Endothelial cell of umbilical vein (primary cell): ENCODE results near the gene UNC119. TPM values are rescaled to one million over a fixed set of nuclear protein-coding genes. Genes with fewer than 3 reads are reported as not detected.

Experiments
- BruUV-seq: library from RNA; stranded (reverse); fragments of 400-500 nt; replicated peaks from 2 replicates; lab custom pipeline; 2021; lab: Mats Ljungman, UMichigan
- CTCF ChIA-PET: fragments of 300-600, 350-600 bp; sonication (Branson Sonifier 250); formaldehyde crosslinking; loops from one replicate; lab custom pipeline; 2021; ENCODE audit warnings: antibody characterized with exemption, inconsistent platforms; lab: Charles Lee
- POLR2A ChIA-PET: fragments of 300-600, 350-600 bp; sonication (Branson Sonifier 250); formaldehyde crosslinking; loops from one replicate; lab custom pipeline; 2021; ENCODE audit warnings: antibody characterized with exemption, inconsistent platforms; lab: Charles Lee
- DNase-seq: peaks from one replicate; pipeline ENCODE4 v3.0.0-alpha.2; 2011; ENCODE audit warnings: low read depth, low spot score
- FAIRE-seq: peaks from 2 replicates; lab custom pipeline; 2011; peaks lifted over from hg19 to GRCh38; lab: Jason Lieb, UNC
- H2AFZ ChIP-seq: 2 replicates; pipeline ENCODE4 v1.6.0; 2012; ENCODE audit warnings: low read depth, low read length, control low read depth, inconsistent platforms
- H3K27ac ChIP-seq: 2 replicates; pipeline ENCODE4 v1.5.1; 2011; ENCODE audit warnings: low read depth, mild to moderate bottlenecking, control low read depth, low read length, moderate library complexity; ENCODE audit not compliant: insufficient read depth
- H3K27me3 ChIP-seq, 2 experiments: 2 replicates each; pipeline versions ENCODE4 v1.6.0 to v1.6.1; 2011; ENCODE audit warnings: low read length in 2 of 2, mixed read lengths in 1 of 2; ENCODE audit not compliant: control insufficient read depth in 2 of 2, insufficient read depth in 2 of 2
- H3K36me3 ChIP-seq, 2 experiments: 2 replicates in 1 of 2; 3 replicates in 1 of 2; pipeline ENCODE4 v1.5.1; 2011; ENCODE audit warnings: low read length in 2 of 2, mild to moderate bottlenecking in 1 of 2, moderate library complexity in 1 of 2; ENCODE audit not compliant: control insufficient read depth in 2 of 2, insufficient read depth in 2 of 2; ENCODE audit errors: extremely low read depth in 1 of 2
- H3K4me1 ChIP-seq: 3 replicates; pipeline ENCODE4 v1.5.1; 2011; ENCODE audit warnings: mild to moderate bottlenecking, low read length; ENCODE audit not compliant: control insufficient read depth, insufficient read depth; ENCODE audit errors: extremely low read depth
- H3K4me2 ChIP-seq: 2 replicates; pipeline ENCODE4 v1.6.1; 2011; ENCODE audit warnings: low read length, control low read depth, mixed read lengths; ENCODE audit not compliant: insufficient read depth
- H3K4me3 ChIP-seq, 3 experiments: fragments of 200-600 bp in 1 of 3; sonication (generic), shearing (Covaris generic) in 1 of 3; replicated peaks in 1 of 3; 2 replicates each; pipeline ENCODE4 v1.5.1; 2011 to 2016; ENCODE audit warnings: control low read depth in 3 of 3, low read length in 3 of 3, mild to moderate bottlenecking in 2 of 3, inconsistent platforms in 1 of 3, low read depth in 1 of 3, moderate library complexity in 1 of 3; ENCODE audit not compliant: insufficient read depth in 1 of 3
- H3K79me2 ChIP-seq: 2 replicates; pipeline ENCODE4 v1.6.0; 2012; ENCODE audit warnings: low read length, inconsistent platforms; ENCODE audit not compliant: control insufficient read depth, insufficient read depth
- H3K9ac ChIP-seq: replicated peaks from 2 replicates; pipeline ENCODE3; 2011; ENCODE audit warnings: low read length, control low read depth; ENCODE audit not compliant: insufficient read depth; ENCODE audit errors: extremely low read depth
- H3K9me1 ChIP-seq: replicated peaks from 3 replicates; pipeline ENCODE4 v1.6.0; 2011; ENCODE audit warnings: mild to moderate bottlenecking, low read length; ENCODE audit not compliant: control insufficient read depth, insufficient read depth; ENCODE audit errors: extremely low read depth
- H3K9me3 ChIP-seq: replicated peaks from 2 replicates; pipeline ENCODE4 v1.5.1; 2012; ENCODE audit warnings: low read length, inconsistent platforms; ENCODE audit not compliant: control insufficient read depth, insufficient read depth
- H4K20me1 ChIP-seq: replicated peaks from 2 replicates; pipeline ENCODE3; 2011; ENCODE audit warnings: mild to moderate bottlenecking, low read length; ENCODE audit not compliant: control insufficient read depth, insufficient read depth; ENCODE audit errors: extremely low read depth
- EZH2 ChIP-seq: IDR thresholded peaks from 2 replicates; pipeline ENCODE4 v1.6.1; 2012; ENCODE audit warnings: borderline replicate concordance, low read depth, mild to moderate bottlenecking, moderate library complexity, low read length, inconsistent platforms; ENCODE audit not compliant: severe bottlenecking
- FOS ChIP-seq: IDR thresholded peaks from 2 replicates; pipeline ENCODE4 v1.6.1; 2011; ENCODE audit warnings: mild to moderate bottlenecking, low read length, moderate library complexity, borderline replicate concordance; ENCODE audit not compliant: insufficient read depth
- GATA2 ChIP-seq: IDR thresholded peaks from 2 replicates; pipeline ENCODE4 v1.7.0; 2011; ENCODE audit warnings: low read depth, mild to moderate bottlenecking, moderate library complexity, mixed read lengths, low read length; ENCODE audit not compliant: insufficient read length, insufficient read depth
- JUN ChIP-seq: IDR thresholded peaks from 2 replicates; pipeline ENCODE4 v1.6.1; 2011; ENCODE audit warnings: borderline replicate concordance, low read depth; ENCODE audit not compliant: insufficient read length, insufficient read depth
- MYC ChIP-seq: IDR thresholded peaks from one replicate; pipeline ENCODE4 v1.6.1; 2011; ENCODE audit warnings: mild to moderate bottlenecking, low read depth, low read length
- POLR2A ChIP-seq: IDR thresholded peaks from 2 replicates; pipeline ENCODE4 v1.6.1; 2012; ENCODE audit warnings: low read depth, mild to moderate bottlenecking, control low read depth, low read length
- POLR2AphosphoS5 ChIP-seq: IDR thresholded peaks from 2 replicates; pipeline ENCODE4 v1.6.1; 2012; ENCODE audit warnings: low read depth, mild to moderate bottlenecking, control low read depth, low read length, moderate library complexity; ENCODE audit not compliant: insufficient read depth
- dilution Hi-C: fragments of 300-500 bp; cut with MboI; formaldehyde crosslinking; loops from one replicate; pipeline ENCODE4 v1.15.0; 2019; ENCODE audit warnings: low sequenced_read_pairs; ENCODE audit not compliant: extremely low pct_ligation_motif_present
- intact Hi-C: fragments of 100-400 bp; cut with micrococcal nuclease; formaldehyde crosslinking; loops from one replicate; pipeline ENCODE4 v1.10.0; 2022
- polyA plus RNA-seq, 4 experiments: library from polyadenylated mRNA; depleted of rRNA in 3 of 4; stranded (reverse) in 3 of 4; unstranded in 1 of 4; fragments of >200 nt; gene quantifications; 2 replicates each; pipeline versions ENCODE4 v1.2.1 to v1.2.3, GENCODE V29; 2011 to 2012; ENCODE audit warnings: missing spikeins in 1 of 4
- total RNA-seq: library from RNA; stranded (reverse); gene quantifications from 2 replicates; pipeline ENCODE4 v1.2.3, GENCODE V29; 2021
- TF ChIP-seq, protein P1 (sequence below), 2 donors: IDR thresholded peaks; 1 replicate in 1 of 2; 2 replicates in 1 of 2; pipeline ENCODE4 v1.5.1; 2011; ENCODE audit warnings: low read length in 2 of 2, mild to moderate bottlenecking in 2 of 2, moderate library complexity in 2 of 2, control low read depth in 1 of 2, inconsistent platforms in 1 of 2, low read depth in 1 of 2; ENCODE audit not compliant: insufficient read depth in 1 of 2; ENCODE audit errors: extremely low read depth in 1 of 2
- TF ChIP-seq, protein P2 (sequence below): IDR thresholded peaks from 2 replicates; pipeline ENCODE4 v1.6.1; 2011; ENCODE audit not compliant: insufficient read depth, insufficient read length

UNC119 gene
- total and polyA plus RNA-seq, 2 donors (not counting 3 experiments of a cell fraction or from before 2014, with no cell fraction given), result 26.3 to 67.8 TPM

DNA sequence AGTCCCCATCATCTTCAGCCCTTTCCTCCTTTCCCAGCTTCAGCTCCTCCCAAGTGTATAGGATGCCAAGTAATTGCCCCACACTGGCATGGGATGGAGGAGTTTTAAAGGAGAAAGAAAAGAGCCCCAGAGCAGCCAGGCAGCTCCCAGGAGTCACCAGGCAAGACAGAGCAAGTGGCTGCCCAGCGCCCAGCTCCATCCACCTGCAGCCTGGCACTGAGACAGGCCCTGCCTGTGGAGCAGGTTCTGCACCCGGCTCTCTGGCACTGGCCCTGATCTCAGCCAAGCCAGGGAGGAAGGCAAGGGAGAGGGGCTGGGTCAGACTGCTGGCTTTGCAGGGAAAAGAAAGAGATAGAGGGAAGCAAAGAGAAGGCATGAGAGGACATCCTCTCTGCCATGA lies 24.6 kb downstream of the UNC119 start:
- no peaks in the 10 kb centered on the region for H4K20me1 ChIP-seq
- ChIA-PET POLR2A (no interaction called here), CTCF (interaction anchor here (1.0 kb wide), 1 partner anchor 62 kb away, joined by 3 read pairs; no protein-coding TSS in a partner anchor)
- H3K27me3 ChIP-seq, result no peaks in the 10 kb centered on the region
- H3K9me1 ChIP-seq, result no peaks in the 10 kb centered on the region
- FAIRE-seq (no peak), DNase-seq (no peak)
- H3K9ac ChIP-seq, result no peak overlapping the region
- intact Hi-C loops, result no loop called here
- H3K9me3 ChIP-seq, result no peaks in the 10 kb centered on the region
- dilution Hi-C loops, result no loop called here
- BruUV-seq, result no TSS peak
- H3K4me3 ChIP-seq, result no peak overlapping the region
- H3K27ac ChIP-seq, result no peak overlapping the region
- no peak overlapping the region for H2AFZ ChIP-seq
- H3K4me1 ChIP-seq, result no peaks in the 10 kb centered on the region
- no peaks in the 10 kb centered on the region for H3K79me2 ChIP-seq
- no peak overlapping the region for H3K4me2 ChIP-seq
- H3K36me3 ChIP-seq, result no peaks in the 10 kb centered on the region
- TF ChIP-seq MYC (no peak), POLR2AphosphoS5 (no peak), JUN (no peak), POLR2A (no peak), GATA2 (no peak), FOS (no peak), EZH2 (no peak)
- TF ChIP-seq, protein P1, sequence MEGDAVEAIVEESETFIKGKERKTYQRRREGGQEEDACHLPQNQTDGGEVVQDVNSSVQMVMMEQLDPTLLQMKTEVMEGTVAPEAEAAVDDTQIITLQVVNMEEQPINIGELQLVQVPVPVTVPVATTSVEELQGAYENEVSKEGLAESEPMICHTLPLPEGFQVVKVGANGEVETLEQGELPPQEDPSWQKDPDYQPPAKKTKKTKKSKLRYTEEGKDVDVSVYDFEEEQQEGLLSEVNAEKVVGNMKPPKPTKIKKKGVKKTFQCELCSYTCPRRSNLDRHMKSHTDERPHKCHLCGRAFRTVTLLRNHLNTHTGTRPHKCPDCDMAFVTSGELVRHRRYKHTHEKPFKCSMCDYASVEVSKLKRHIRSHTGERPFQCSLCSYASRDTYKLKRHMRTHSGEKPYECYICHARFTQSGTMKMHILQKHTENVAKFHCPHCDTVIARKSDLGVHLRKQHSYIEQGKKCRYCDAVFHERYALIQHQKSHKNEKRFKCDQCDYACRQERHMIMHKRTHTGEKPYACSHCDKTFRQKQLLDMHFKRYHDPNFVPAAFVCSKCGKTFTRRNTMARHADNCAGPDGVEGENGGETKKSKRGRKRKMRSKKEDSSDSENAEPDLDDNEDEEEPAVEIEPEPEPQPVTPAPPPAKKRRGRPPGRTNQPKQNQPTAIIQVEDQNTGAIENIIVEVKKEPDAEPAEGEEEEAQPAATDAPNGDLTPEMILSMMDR (IDR thresholded peaks at IDR 0.05; ENCODE audit: extremely low read depth in 1 of 2, insufficient read depth in 1 of 2, low read depth in 1 of 2, low read length in 2 of 2), result no peak
- TF ChIP-seq, protein P2, sequence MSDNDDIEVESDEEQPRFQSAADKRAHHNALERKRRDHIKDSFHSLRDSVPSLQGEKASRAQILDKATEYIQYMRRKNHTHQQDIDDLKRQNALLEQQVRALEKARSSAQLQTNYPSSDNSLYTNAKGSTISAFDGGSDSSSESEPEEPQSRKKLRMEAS, result no peak
